ENCODE results near the gene FOLR2. TPM values are rescaled to one million over a fixed set of nuclear protein-coding genes. Genes with fewer than 3 reads are reported as not detected.
"Not testable (repeated sequence)": the region's sequence is repeated elsewhere in the genome, so short reads cannot be mapped to it uniquely, and the experiment has no call there.

The FOLR2 gene
- total RNA-seq, 3 donors from 2014 or later: 3.2 to 29.4 (median 13.8) TPM

GRCh38 chr11:72203163-72203562, 13.4 kb upstream of the FOLR2 start:
- DNase-seq (no peak), ATAC-seq (peak; percentile 55)

GRCh38 chr11:72204886-72205285, 11.7 kb upstream of the FOLR2 start:
- Histone ChIP-seq H3K9me3 (no peaks in the 10 kb centered on the region), H3K4me1 (ENCODE audit: low read depth) (no peaks in the 10 kb centered on the region), H3K36me3 (ENCODE audit: low read depth) (no peaks in the 10 kb centered on the region), H3K4me3 (no peak overlapping the region)
- intact Hi-C loops (cut with DNase I, micrococcal nuclease): no loop called here
- TF ChIP-seq, protein P1, sequence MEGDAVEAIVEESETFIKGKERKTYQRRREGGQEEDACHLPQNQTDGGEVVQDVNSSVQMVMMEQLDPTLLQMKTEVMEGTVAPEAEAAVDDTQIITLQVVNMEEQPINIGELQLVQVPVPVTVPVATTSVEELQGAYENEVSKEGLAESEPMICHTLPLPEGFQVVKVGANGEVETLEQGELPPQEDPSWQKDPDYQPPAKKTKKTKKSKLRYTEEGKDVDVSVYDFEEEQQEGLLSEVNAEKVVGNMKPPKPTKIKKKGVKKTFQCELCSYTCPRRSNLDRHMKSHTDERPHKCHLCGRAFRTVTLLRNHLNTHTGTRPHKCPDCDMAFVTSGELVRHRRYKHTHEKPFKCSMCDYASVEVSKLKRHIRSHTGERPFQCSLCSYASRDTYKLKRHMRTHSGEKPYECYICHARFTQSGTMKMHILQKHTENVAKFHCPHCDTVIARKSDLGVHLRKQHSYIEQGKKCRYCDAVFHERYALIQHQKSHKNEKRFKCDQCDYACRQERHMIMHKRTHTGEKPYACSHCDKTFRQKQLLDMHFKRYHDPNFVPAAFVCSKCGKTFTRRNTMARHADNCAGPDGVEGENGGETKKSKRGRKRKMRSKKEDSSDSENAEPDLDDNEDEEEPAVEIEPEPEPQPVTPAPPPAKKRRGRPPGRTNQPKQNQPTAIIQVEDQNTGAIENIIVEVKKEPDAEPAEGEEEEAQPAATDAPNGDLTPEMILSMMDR (IDR thresholded peaks at IDR 0.05): no peak
- DNase-seq (no peak), ATAC-seq (no peak)

More at GRCh38 chr11:72203163-72203562, 13.4 kb upstream of the FOLR2 start:
- TF ChIP-seq, protein P1 (IDR thresholded peaks at IDR 0.05): no peak
- H3K4me3 ChIP-seq: no peak overlapping the region
- intact Hi-C loops (cut with DNase I, micrococcal nuclease): no loop called here
- no peaks in the 10 kb centered on the region for H3K4me1 ChIP-seq (ENCODE audit: low read depth)
- no peaks in the 10 kb centered on the region for H3K9me3 ChIP-seq
- no peaks in the 10 kb centered on the region for H3K36me3 ChIP-seq (ENCODE audit: low read depth)

DNA sequence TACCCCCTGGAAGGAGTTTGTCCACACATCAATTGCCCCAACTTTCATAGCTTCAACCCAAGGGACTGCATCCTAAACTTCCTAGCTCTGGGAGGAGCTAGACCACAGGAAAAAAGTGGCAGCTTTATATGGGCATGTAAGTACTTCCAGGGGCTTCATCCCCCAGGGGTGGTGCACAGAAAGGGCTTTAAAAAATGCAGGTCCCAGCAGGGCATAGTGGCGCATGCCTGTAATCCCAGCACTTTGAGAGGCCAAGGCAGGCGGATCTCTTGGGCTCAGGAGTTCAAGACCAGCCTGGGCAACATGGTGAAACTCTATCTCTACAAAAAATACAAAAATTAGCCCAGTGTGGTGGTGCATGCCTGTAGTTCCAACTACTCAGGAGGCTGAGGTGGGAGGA, 9.8 kb upstream of the FOLR2 start:
- not testable (repeated sequence) for ATAC-seq; H3K4me1 ChIP-seq (ENCODE audit: low read depth)

DNA sequence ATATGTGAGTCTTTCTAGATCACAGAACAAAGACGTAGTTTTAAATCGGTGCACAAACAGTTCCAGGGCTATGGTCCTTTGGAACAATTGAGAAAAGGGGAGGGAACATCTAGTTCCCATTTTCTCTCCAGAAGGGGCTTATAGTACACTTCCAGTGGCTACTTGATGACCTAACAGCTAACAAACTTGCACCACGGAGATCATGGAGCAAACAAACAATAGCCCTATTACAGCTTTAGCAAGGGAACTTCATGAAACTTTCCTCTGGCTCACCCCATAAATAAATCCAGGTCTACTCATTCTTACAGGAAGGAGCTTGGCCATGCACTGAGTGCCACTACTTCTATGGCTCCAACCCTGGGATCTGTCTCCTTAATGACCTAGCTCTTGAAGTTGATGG, 8.3 kb upstream of the FOLR2 start:
- ATAC-seq: no peak
- Histone ChIP-seq H3K36me3 (ENCODE audit: low read depth) (no peaks in the 10 kb centered on the region), H3K4me1 (ENCODE audit: low read depth) (no peaks in the 10 kb centered on the region), H3K4me3 (no peak overlapping the region), H3K9me3 (no peaks in the 10 kb centered on the region)
- intact Hi-C loops (cut with DNase I, micrococcal nuclease): no loop called here
- TF ChIP-seq, protein P1 (IDR thresholded peaks at IDR 0.05): no peak
- no peak for DNase-seq

More for the DNA sequence above, 9.8 kb upstream of the FOLR2 start:
- H3K4me3 ChIP-seq; H3K9me3 ChIP-seq; intact Hi-C loops (cut with DNase I, micrococcal nuclease); DNase-seq; H3K36me3 ChIP-seq (ENCODE audit: low read depth): not testable (repeated sequence)

GRCh38 chr11:72209101-72209500, 7.5 kb upstream of the FOLR2 start:
- H3K9me3 ChIP-seq: no peaks in the 10 kb centered on the region
- no peaks in the 10 kb centered on the region for H3K4me1 ChIP-seq (ENCODE audit: low read depth)
- no peak overlapping the region for H3K4me3 ChIP-seq
- TF ChIP-seq, protein P1 (IDR thresholded peaks at IDR 0.05): no peak
- intact Hi-C loops (cut with DNase I, micrococcal nuclease): no loop called here
- no peaks in the 10 kb centered on the region for H3K36me3 ChIP-seq (ENCODE audit: low read depth)
- DNase-seq (no peak), ATAC-seq (no peak)

GRCh38 chr11:72217841-72218240, 1.2 kb downstream of the FOLR2 start:
- DNase-seq: no peak
- H3K4me1 ChIP-seq (ENCODE audit: low read depth): peaks cover 7% of the 10 kb centered on the region
- ATAC-seq: no peak
- H3K36me3 ChIP-seq (ENCODE audit: low read depth): no peaks in the 10 kb centered on the region
- H3K4me3 ChIP-seq: no peak overlapping the region
- no peaks in the 10 kb centered on the region for H3K9me3 ChIP-seq
- intact Hi-C loops (cut with DNase I, micrococcal nuclease): no loop called here
- TF ChIP-seq, protein P1 (IDR thresholded peaks at IDR 0.05): no peak
